CD4-positive, alpha-beta T cell (primary cell): ENCODE measurements around the gene LAIR1. TPM values are rescaled to one million over a fixed set of nuclear protein-coding genes. Genes with fewer than 3 reads are reported as not detected.
"Not testable (repeated sequence)": the region's sequence is repeated elsewhere in the genome, so short reads cannot be mapped to it uniquely, and the experiment has no call there.

Source experiments
- ATAC-seq: fragments of 200-7000 bp; cut with Tn5 transposase; one replicate; pipeline ENCODE4 v1.10.0; 2022; ENCODE audit warnings: mild to moderate bottlenecking; ENCODE audit not compliant: poor library complexity
- CTCF ChIA-PET: fragments of 350-600 bp; sonication (Branson Sonifier 250); formaldehyde crosslinking; loops from one replicate; lab custom pipeline; 2021; ENCODE audit warnings: antibody characterized with exemption, inconsistent platforms; lab: Charles Lee
- POLR2A ChIA-PET: fragments of 350-600 bp; sonication (Branson Sonifier 250); formaldehyde crosslinking; loops from one replicate; lab custom pipeline; 2021; ENCODE audit warnings: antibody characterized with exemption, inconsistent platforms; lab: Charles Lee
- DNase-seq, 14 experiments: peaks; one replicate each; pipeline ENCODE4 v3.0.0-alpha.2; 2013 to 2020; ENCODE audit warnings: mixed read lengths in 2 of 14
- H3K27ac ChIP-seq, 2 donors: one replicate each; pipeline versions ENCODE4 v1.5.1 to v1.7.0; 2013; ENCODE audit warnings: low read length in 2 of 2, low read depth in 1 of 2, mild to moderate bottlenecking in 1 of 2
- H3K27me3 ChIP-seq, 2 experiments: 1 replicate in 1 of 2; 2 replicates in 1 of 2; pipeline versions ENCODE4 v1.6.1 to v1.7.0; 2013; ENCODE audit warnings: low read length in 2 of 2, control low read depth in 1 of 2, mild to moderate bottlenecking in 1 of 2, moderate library complexity in 1 of 2; ENCODE audit not compliant: insufficient read depth in 2 of 2, control insufficient read depth in 1 of 2
- H3K36me3 ChIP-seq: one replicate; pipeline ENCODE4 v1.6.1; 2013; ENCODE audit warnings: low read length, control low read depth; ENCODE audit not compliant: insufficient read depth
- H3K4me1 ChIP-seq: one replicate; pipeline ENCODE4 v1.6.1; 2013; ENCODE audit warnings: low read length, control low read depth; ENCODE audit not compliant: insufficient read depth
- H3K4me3 ChIP-seq: one replicate; pipeline ENCODE4 v1.5.1; 2013; ENCODE audit warnings: mild to moderate bottlenecking, low read length, moderate library complexity
- H3K9me3 ChIP-seq, 2 experiments: 1 replicate in 1 of 2; 2 replicates in 1 of 2; pipeline versions ENCODE4 v1.6.1 to v1.7.0; 2013; ENCODE audit warnings: low read length in 2 of 2, mild to moderate bottlenecking in 2 of 2, control low read depth in 1 of 2, moderate library complexity in 1 of 2; ENCODE audit not compliant: control insufficient read depth in 1 of 2, insufficient read depth in 1 of 2
- H3K27ac Mint-ChIP-seq: one replicate; pipeline ENCODE4 v1.8.0; 2020; ENCODE audit warnings: mixed read lengths
- H3K27me3 Mint-ChIP-seq: one replicate; pipeline ENCODE4 v1.8.0; 2021; ENCODE audit warnings: mixed read lengths
- H3K36me3 Mint-ChIP-seq: one replicate; pipeline ENCODE4 v1.8.0; 2021; ENCODE audit warnings: low read depth, mixed read lengths
- H3K4me1 Mint-ChIP-seq: one replicate; pipeline ENCODE4 v1.8.0; 2021; ENCODE audit warnings: low read depth, mixed read lengths
- H3K4me3 Mint-ChIP-seq: one replicate; pipeline ENCODE4 v1.8.0; 2020; ENCODE audit warnings: mild to moderate bottlenecking, mixed read lengths
- H3K9me3 Mint-ChIP-seq: one replicate; pipeline ENCODE4 v1.8.0; 2020; ENCODE audit warnings: mixed read lengths
- CTCF ChIP-seq: fragments of 200-600 bp; IDR thresholded peaks from one replicate; pipeline ENCODE4 v1.8.0; 2022; ENCODE audit warnings: antibody characterized with exemption, mild to moderate bottlenecking
- intact Hi-C, 2 experiments: fragments of 100-400 bp; cut with DNase I in 1 of 2; cut with micrococcal nuclease in 1 of 2; formaldehyde crosslinking; loops; one replicate each; pipeline versions ENCODE4 v1.15.1 to v1.9.0; 2023 to 2025; cut with DNase I, micrococcal nuclease
- total RNA-seq, 174 experiments: library from RNA in 2 of 174; stranded (reverse) in 2 of 174; gene quantifications; one replicate each; pipeline ENCODE4 v1.2.3 and lab custom pipeline; 2021 to 2026

Gene LAIR1
- total RNA-seq, 2 experiments from 2014 or later, result 12.3 to 14.4 TPM

- H3K9me3 ChIP-seq, result no peaks in the 10 kb centered on the region
- H3K4me3 Mint-ChIP-seq, result peak overlapping the region; percentile 9
- no peak overlapping the region for H3K27ac Mint-ChIP-seq
- CTCF ChIA-PET, result no interaction called here
- peaks cover 13% of the 10 kb centered on the region for H3K27me3 Mint-ChIP-seq
- H3K4me1 Mint-ChIP-seq, result peaks cover 76% of the 10 kb centered on the region
- peaks cover 78% of the 10 kb centered on the region for H3K4me1 ChIP-seq
- no peak for DNase-seq
- no peak for ATAC-seq
- intact Hi-C loops, result no loop called here
- no peaks in the 10 kb centered on the region for H3K9me3 Mint-ChIP-seq
- H3K36me3 Mint-ChIP-seq, result no peaks in the 10 kb centered on the region
- POLR2A ChIA-PET, result interaction anchor here (1.9 kb wide), 1 partner anchor 11 kb away, joined by 8 read pairs; no protein-coding TSS in a partner anchor
- no peaks in the 10 kb centered on the region for H3K27me3 ChIP-seq
- no peaks in the 10 kb centered on the region for H3K36me3 ChIP-seq
- no peak for TF ChIP-seq CTCF
- no peak overlapping the region for H3K27ac ChIP-seq
- no peak overlapping the region for H3K4me3 ChIP-seq
Observed at GRCh38 chr19:54376610-54377285, 12.0 kb upstream of the LAIR1 start.

GRCh38 chr19:54375181-54375938 is 10.6 kb upstream of the LAIR1 start:
- H3K27me3 Mint-ChIP-seq, result peaks cover 13% of the 10 kb centered on the region
- H3K36me3 Mint-ChIP-seq, intact Hi-C loops, H3K9me3 Mint-ChIP-seq, ATAC-seq, H3K36me3 ChIP-seq, CTCF ChIA-PET, H3K27ac ChIP-seq, H3K27ac Mint-ChIP-seq, H3K27me3 ChIP-seq, H3K9me3 ChIP-seq: not testable (repeated sequence)
- peak overlapping the region; percentile 51 for H3K4me3 Mint-ChIP-seq
- peak in 5 of 14 experiments; percentile 30 to 55 (median 47) for DNase-seq
- Histone ChIP-seq H3K4me3 (peak overlapping the region; percentile 39), H3K4me1 (peaks cover 85% of the 10 kb centered on the region)
- POLR2A ChIA-PET, result interaction anchor here (1.9 kb wide), 1 partner anchor 13 kb away, joined by 8 read pairs; no protein-coding TSS in a partner anchor
- peaks cover 85% of the 10 kb centered on the region for H3K4me1 Mint-ChIP-seq

- Mint-ChIP-seq H3K9me3 (no peaks in the 10 kb centered on the region), H3K27ac (no peak overlapping the region), H3K36me3 (peaks cover 2% of the 10 kb centered on the region), H3K4me3 (peak overlapping the region; percentile 34), H3K27me3 (peaks cover 13% of the 10 kb centered on the region), H3K4me1 (peaks cover 81% of the 10 kb centered on the region)
- intact Hi-C loops, result no loop called here
- Histone ChIP-seq H3K4me3 (no peak overlapping the region), H3K9me3 (no peaks in the 10 kb centered on the region), H3K27me3 (no peaks in the 10 kb centered on the region), H3K4me1 (peaks cover 78% of the 10 kb centered on the region), H3K27ac (no peak overlapping the region), H3K36me3 (no peaks in the 10 kb centered on the region)
- ChIA-PET POLR2A (no interaction called here), CTCF (no interaction called here)
- TF ChIP-seq CTCF, result no peak
- ATAC-seq, result no peak
- DNase-seq, result peak in 2 of 14 experiments; percentile 62 to 74
Observed at GRCh38 chr19:54373781-54374631, 9.3 kb upstream of the LAIR1 start.

GRCh38 chr19:54371453-54371852 is 6.7 kb upstream of the LAIR1 start:
- CTCF ChIA-PET, result interaction anchor here (1.2 to 1.4 kb wide), 2 partner anchors 17 to 19 kb away, joined by 6 read pairs; no protein-coding TSS in a partner anchor
- POLR2A ChIA-PET, result interaction anchor here (0.6 to 1.4 kb wide), 2 partner anchors 17 to 20 kb away, joined by 3 to 11 read pairs; no protein-coding TSS in a partner anchor
- ATAC-seq, H3K27ac ChIP-seq, H3K4me3 ChIP-seq, intact Hi-C loops, H3K9me3 ChIP-seq, H3K36me3 ChIP-seq, H3K27me3 ChIP-seq, DNase-seq, H3K9me3 Mint-ChIP-seq, H3K36me3 Mint-ChIP-seq: not testable (repeated sequence)
- Mint-ChIP-seq H3K4me1 (peaks cover 67% of the 10 kb centered on the region), H3K27ac (peak overlapping the region; percentile 91), H3K4me3 (peak overlapping the region; percentile 64), H3K27me3 (peaks cover 13% of the 10 kb centered on the region)
- peaks cover 72% of the 10 kb centered on the region for H3K4me1 ChIP-seq

GRCh38 chr19:54370434-54370796 is 5.7 kb upstream of the LAIR1 start:
- peaks cover 64% of the 10 kb centered on the region for H3K4me1 Mint-ChIP-seq
- DNase-seq (peak in 13 of 14 experiments; percentile 29 to 86 (median 56)), ATAC-seq (peak; percentile 74)
- peak overlapping the region; percentile 58 for H3K4me3 ChIP-seq
- H3K9me3 Mint-ChIP-seq, H3K9me3 ChIP-seq, H3K36me3 ChIP-seq, intact Hi-C loops, H3K36me3 Mint-ChIP-seq, H3K27me3 ChIP-seq, CTCF ChIA-PET, H3K27ac ChIP-seq: not testable (repeated sequence)
- H3K4me1 ChIP-seq, result peaks cover 71% of the 10 kb centered on the region
- POLR2A ChIA-PET, result interaction anchor here (1.2 kb wide), 1 partner anchor 18 kb away, joined by 4 read pairs; no protein-coding TSS in a partner anchor
- H3K4me3 Mint-ChIP-seq, result peak overlapping the region; percentile 94
- peaks cover 13% of the 10 kb centered on the region for H3K27me3 Mint-ChIP-seq
- H3K27ac Mint-ChIP-seq, result peak overlapping the region; percentile 91
